Fibroblast of peridontal ligament (primary cell): Measurements from ENCODE around the gene SNX14.
"Not testable (repeated sequence)": the region's sequence is repeated elsewhere in the genome, so short reads cannot be mapped to it uniquely, and the experiment has no call there.

Experiments
- DNase-seq: peaks from one replicate; pipeline ENCODE4 v3.0.0-alpha.2; 2010; ENCODE audit errors: extremely low read depth

SNX14 gene, protein sequence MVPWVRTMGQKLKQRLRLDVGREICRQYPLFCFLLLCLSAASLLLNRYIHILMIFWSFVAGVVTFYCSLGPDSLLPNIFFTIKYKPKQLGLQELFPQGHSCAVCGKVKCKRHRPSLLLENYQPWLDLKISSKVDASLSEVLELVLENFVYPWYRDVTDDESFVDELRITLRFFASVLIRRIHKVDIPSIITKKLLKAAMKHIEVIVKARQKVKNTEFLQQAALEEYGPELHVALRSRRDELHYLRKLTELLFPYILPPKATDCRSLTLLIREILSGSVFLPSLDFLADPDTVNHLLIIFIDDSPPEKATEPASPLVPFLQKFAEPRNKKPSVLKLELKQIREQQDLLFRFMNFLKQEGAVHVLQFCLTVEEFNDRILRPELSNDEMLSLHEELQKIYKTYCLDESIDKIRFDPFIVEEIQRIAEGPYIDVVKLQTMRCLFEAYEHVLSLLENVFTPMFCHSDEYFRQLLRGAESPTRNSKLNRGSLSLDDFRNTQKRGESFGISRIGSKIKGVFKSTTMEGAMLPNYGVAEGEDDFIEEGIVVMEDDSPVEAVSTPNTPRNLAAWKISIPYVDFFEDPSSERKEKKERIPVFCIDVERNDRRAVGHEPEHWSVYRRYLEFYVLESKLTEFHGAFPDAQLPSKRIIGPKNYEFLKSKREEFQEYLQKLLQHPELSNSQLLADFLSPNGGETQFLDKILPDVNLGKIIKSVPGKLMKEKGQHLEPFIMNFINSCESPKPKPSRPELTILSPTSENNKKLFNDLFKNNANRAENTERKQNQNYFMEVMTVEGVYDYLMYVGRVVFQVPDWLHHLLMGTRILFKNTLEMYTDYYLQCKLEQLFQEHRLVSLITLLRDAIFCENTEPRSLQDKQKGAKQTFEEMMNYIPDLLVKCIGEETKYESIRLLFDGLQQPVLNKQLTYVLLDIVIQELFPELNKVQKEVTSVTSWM

GRCh38 chr6:85593438-85594196, at the start of gene SNX14:
SNX14 (minus strand) TSS chr6:85593858; CDS start chr6:85593718, 140 bp downstream.
- DNase-seq: peak; percentile 95

- DNase-seq: peak; percentile 95
Observed at GRCh38 chr6:85642774-85643536, 49.3 kb upstream of the SNX14 start, which contains the start of gene SYNCRIP. SYNCRIP (minus strand) TSS chr6:85642886; CDS start chr6:85641439, 1,447 bp downstream.

DNA sequence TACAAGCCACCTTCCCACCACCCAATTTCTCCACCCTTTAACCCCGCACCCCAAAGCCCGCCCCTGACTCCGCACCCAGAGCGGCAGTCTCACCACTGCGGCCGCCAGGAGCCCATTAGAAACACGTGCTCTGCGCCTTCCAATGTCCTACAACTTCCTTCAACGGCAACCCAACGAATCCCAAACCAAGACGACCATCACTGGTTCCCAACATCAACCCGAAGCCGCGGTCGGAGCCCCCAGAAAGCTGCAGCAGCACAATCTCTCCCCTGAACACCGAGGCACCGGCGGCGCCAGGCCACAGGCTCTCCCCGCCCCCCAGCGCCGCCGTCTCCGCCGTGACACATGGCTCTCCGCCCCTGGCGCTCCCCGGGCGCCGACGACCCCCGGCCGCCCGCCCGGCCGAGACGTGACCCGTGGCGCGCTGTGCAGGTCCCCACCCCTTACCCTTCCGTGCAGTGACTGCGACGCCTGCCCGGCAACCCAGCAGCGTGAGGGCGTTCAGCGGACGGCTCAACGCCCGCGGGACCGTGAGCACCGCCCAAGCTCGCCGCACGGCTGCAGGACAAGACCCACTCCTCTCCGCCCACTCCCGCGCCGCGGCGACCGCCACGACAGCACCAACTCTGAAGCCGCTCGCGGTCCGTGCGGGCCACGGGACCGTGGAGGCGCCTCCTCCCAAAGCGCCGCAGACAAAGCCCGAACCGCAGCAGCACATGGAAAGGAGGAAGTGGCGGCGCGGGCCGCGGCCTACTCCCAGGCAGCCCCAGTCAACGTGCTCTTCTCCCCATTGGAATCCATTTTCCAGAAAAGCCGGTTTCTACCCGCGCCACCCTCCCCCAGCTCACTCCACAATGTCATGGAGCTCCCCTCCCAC, 48.5 kb upstream of the SNX14 start:
- DNase-seq: peak; percentile 45

GRCh38 chr6:85641522-85641896, 47.9 kb upstream of the SNX14 start:
- DNase-seq: no peak

- DNase-seq: peak; percentile 34
Observed at GRCh38 chr6:85640821-85641220, 47.2 kb upstream of the SNX14 start.

DNA sequence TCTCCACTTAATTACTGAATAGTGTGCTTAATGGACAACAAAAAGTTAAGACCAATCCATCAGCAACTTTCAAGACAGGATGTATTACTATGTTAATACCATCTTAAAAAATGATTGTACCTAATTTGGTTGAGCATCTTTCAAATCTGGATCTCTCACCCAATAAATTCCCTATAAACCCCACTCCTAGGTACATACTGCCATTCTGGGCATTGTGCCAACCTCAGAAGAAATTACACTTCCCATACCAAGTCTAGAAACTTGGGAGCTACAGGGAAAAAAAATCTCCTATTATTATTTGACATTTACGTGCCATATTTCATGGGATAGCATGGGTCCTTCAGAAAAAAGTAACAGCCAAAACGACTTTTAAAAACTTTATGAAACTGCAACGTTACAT, 43.9 kb upstream of the SNX14 start:
- DNase-seq: no peak

- no peak for DNase-seq
Observed at GRCh38 chr6:85632164-85632942, 38.7 kb upstream of the SNX14 start.

GRCh38 chr6:85631117-85631516, 37.5 kb upstream of the SNX14 start:
- DNase-seq: not testable (repeated sequence)

DNA sequence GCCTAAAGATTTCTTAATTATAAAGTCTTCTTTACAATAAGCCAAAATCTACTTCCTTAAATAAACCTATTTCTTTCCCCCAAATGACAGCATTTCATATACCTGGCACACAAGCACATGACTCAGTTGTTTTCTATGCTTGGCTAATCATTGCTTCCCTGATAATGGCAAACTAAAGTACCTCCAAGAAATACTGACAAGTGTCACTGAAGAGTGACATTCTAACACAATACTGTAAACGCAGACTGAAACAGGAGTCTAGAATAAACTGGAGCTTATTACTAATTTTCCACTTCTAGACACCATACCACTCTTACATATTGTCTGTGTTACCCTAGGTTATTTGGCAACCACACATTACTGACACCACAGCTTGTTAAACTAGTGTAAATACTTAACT, 34.7 kb upstream of the SNX14 start:
- DNase-seq: no peak

DNA sequence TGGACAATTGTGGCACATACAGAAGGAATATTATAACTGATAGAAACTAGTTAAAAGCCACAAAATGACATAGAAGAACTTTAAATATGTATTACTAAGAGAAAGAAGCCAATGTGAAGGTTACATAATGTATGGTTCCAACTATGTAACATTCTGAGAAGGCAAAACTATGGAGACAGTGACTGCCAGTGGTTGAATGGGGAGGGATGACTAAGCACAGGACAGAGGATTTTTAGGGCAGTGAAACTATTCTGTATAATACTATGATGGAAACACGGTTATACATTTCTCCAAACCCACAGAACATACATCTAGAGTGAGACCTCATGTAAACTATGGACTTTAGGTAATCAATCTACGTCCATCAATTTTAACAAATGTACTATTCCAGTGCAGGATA, 26.6 kb upstream of the SNX14 start:
- peak; percentile 25 for DNase-seq

- DNase-seq: no peak
Observed at GRCh38 chr6:85614780-85615179, 21.1 kb upstream of the SNX14 start.

DNA sequence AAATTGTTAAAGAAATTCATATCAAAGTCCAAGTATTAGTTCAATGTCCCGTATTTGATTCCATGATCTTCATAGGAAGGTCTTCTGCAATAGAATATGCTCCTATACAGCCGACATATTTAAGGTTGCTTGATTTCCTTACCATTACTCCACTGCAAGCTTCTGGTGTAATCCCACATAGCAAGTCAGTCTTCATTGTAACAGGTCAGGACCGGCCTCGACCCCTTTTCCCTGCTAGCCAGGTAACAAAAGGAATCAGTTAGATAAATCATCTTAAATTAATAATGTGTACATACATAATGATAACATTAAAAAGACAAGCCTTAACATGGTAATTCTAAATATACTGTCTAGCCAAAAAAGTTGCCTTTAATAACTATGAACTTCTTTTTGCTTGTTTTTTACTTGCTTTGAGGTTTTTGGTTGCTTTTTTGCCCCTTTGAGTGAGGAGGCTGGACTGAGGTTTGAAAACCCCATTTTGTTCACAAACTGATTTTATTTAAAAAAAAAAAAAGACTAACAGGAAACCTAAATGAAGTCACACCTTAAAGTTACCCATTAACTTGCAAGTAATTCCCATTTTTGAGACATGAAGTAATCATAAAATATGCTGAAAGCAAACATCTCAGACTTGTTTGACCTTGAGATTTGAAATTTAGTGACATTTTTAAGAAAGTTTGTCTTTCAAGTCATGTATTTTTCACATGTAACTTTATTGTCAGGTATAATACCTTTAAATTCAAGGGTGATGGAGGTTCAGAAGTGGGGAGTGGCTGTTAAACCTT, 19.2 kb upstream of the SNX14 start:
- no peak for DNase-seq

DNA sequence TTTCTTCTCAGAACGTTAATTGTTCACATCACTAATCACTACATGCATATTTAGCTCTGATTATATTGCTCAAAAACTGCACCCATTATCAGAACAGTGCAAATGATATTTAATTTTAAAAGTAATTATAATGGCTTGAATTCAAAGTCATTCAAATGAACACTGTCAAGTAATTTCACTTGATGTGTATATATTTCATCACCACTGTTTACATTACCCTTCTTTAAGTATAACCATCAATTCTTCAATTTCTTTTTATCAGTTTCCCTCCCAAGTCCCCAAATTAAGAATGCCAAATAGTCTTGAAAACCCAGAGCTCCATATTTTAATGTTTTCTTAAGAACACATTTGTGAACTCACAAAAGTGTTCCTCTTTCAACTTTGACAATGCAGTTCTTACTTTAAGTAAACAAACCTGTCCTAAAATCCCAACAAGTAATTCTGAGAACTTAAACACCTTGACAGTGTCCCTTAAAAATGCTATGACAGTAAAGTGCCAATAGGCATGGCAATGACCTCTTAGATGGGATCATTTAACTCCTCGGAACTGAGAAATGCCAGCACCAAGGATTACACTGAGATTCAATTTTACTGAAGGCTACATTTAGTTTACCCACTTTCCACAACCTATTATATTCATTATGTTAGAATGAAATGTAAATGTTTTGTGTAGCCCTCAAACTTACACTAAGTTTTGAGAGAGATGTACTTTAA, 16.7 kb upstream of the SNX14 start:
- no peak for DNase-seq

DNA sequence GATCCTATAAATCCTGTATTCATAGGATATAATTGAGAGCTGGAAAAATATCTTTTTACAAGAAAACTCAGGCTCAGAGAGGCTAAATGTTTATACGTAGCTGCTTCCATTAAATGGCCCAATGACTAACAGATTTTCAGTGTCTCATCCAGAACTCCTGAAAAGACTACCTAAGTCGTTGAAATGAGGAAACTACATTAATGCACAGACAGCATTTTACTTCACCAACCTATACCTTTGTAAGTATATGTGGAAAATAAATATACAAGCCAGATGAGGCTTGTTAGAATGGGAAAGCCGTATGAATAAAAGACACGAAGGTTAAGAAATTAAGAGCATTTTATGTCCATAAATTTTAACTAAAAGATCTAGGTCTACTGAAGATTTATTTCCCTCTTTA, 8.4 kb upstream of the SNX14 start:
- DNase-seq: no peak

GRCh38 chr6:85600713-85601313, 7.2 kb upstream of the SNX14 start:
- no peak for DNase-seq

DNA sequence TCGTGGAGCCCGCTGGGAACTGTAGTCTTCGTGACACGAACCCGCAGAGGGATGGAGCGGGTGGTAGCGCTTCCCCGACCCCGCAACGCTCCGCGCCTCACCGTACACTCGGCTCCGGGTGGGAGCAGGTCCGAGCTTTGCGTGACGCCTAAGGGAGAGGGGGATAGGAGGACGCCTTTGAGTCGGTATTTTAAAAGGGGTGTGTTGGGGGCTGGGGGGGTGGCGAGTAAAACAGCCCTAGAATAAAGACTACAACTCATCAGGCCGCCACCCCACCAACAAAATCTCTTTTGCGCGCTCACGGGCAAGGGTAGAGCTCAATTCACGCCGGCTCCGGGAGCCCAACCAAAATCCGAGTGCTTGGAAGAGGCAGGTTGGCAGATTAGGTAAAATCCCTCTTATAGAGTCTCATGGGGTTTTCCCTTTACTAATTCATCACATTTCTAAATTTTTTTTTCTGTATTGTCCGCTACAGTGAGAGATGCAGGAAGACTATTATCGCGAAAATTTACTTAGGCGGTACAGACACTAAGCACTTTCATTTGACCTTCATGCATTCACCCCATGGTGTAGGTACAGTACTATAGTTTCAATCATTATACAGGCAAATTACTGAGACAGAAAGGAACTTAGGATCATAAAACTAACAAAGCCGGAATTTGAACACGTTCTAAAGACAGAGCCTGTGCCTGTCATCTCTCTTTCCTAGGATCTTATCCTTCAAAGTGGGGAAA, 706 bp upstream of the SNX14 start:
- DNase-seq: peak; percentile 35

- DNase-seq: no peak
Observed at GRCh38 chr6:85592033-85592432, 1.6 kb downstream of the SNX14 start.
